Trophoblast cell (in vitro differentiated cells and primary cell): ENCODE results near the gene FHL3.

Experiments
- DNase-seq, 2 donors: peaks; one replicate each; pipeline ENCODE4 v3.0.0-alpha.2; 2016
- H2AFZ ChIP-seq: 2 replicates; pipeline ENCODE4 v1.6.1; 2013; ENCODE audit warnings: low read length, moderate library complexity, mild to moderate bottlenecking; ENCODE audit not compliant: insufficient read depth, poor library complexity
- H2AK5ac ChIP-seq: 2 replicates; pipeline ENCODE4 v1.6.1; 2013; ENCODE audit warnings: mild to moderate bottlenecking, low read length
- H2BK120ac ChIP-seq: 2 replicates; pipeline ENCODE4 v1.6.1; 2013; ENCODE audit warnings: low read length, mild to moderate bottlenecking, moderate library complexity; ENCODE audit not compliant: insufficient read depth, poor library complexity
- H2BK12ac ChIP-seq: 2 replicates; pipeline ENCODE4 v1.6.1; 2013; ENCODE audit warnings: mild to moderate bottlenecking, low read length, moderate library complexity
- H2BK5ac ChIP-seq: 2 replicates; pipeline ENCODE4 v1.6.1; 2013; ENCODE audit warnings: low read length, low read depth, moderate library complexity, mild to moderate bottlenecking; ENCODE audit not compliant: poor library complexity
- H3K14ac ChIP-seq: 2 replicates; pipeline ENCODE4 v1.6.1; 2013; ENCODE audit warnings: mild to moderate bottlenecking, low read length
- H3K18ac ChIP-seq: 2 replicates; pipeline ENCODE4 v1.6.1; 2013; ENCODE audit warnings: mild to moderate bottlenecking, low read length
- H3K23ac ChIP-seq: 2 replicates; pipeline ENCODE4 v1.6.1; 2013; ENCODE audit warnings: low read length
- H3K27ac ChIP-seq: 2 replicates; pipeline ENCODE4 v1.5.1; 2013; ENCODE audit warnings: low read depth, mild to moderate bottlenecking, inconsistent platforms, low read length, moderate library complexity
- H3K27me3 ChIP-seq: 2 replicates; pipeline ENCODE4 v1.6.1; 2013; ENCODE audit warnings: inconsistent platforms, mild to moderate bottlenecking, low read length, moderate library complexity; ENCODE audit not compliant: insufficient read depth
- H3K36me3 ChIP-seq, 2 experiments: 1 replicate in 1 of 2; 2 replicates in 1 of 2; pipeline ENCODE4 v1.6.1; 2013; ENCODE audit warnings: low read length in 2 of 2, mild to moderate bottlenecking in 2 of 2, moderate library complexity in 1 of 2; ENCODE audit not compliant: insufficient read depth in 2 of 2, control insufficient read depth in 1 of 2
- H3K4ac ChIP-seq: 2 replicates; pipeline ENCODE4 v1.6.1; 2013; ENCODE audit warnings: low read depth, mild to moderate bottlenecking, low read length, moderate library complexity
- H3K4me1 ChIP-seq, 2 experiments: 1 replicate in 1 of 2; 2 replicates in 1 of 2; pipeline ENCODE4 v1.6.1; 2013; ENCODE audit warnings: low read length in 2 of 2, mild to moderate bottlenecking in 2 of 2, moderate library complexity in 1 of 2; ENCODE audit not compliant: insufficient read depth in 2 of 2, control insufficient read depth in 1 of 2
- H3K4me2 ChIP-seq: 2 replicates; pipeline ENCODE4 v1.6.1; 2013; ENCODE audit warnings: inconsistent platforms, mild to moderate bottlenecking, low read length, moderate library complexity
- H3K4me3 ChIP-seq: 2 replicates; pipeline ENCODE4 v1.5.1; 2013; ENCODE audit warnings: mild to moderate bottlenecking, low read depth, low read length, inconsistent platforms
- H3K79me1 ChIP-seq: one replicate; pipeline ENCODE4 v1.6.1; 2013; ENCODE audit warnings: low read length
- H3K79me2 ChIP-seq: 2 replicates; pipeline ENCODE4 v1.6.1; 2013; ENCODE audit warnings: low read length, mild to moderate bottlenecking; ENCODE audit not compliant: control insufficient read depth, insufficient read depth, poor library complexity
- H3K9ac ChIP-seq: 2 replicates; pipeline ENCODE4 v1.6.1; 2013; ENCODE audit warnings: mild to moderate bottlenecking, low read length
- H3K9me3 ChIP-seq: 2 replicates; pipeline ENCODE4 v1.6.1; 2013; ENCODE audit warnings: low read depth, mild to moderate bottlenecking, control low read depth, inconsistent platforms, low read length; ENCODE audit not compliant: insufficient read depth
- H4K12ac ChIP-seq: 2 replicates; pipeline ENCODE4 v1.6.1; 2013; ENCODE audit warnings: low read depth, mild to moderate bottlenecking, low read length, moderate library complexity
- H4K8ac ChIP-seq: 2 replicates; pipeline ENCODE4 v1.6.1; 2013; ENCODE audit warnings: low read depth, mild to moderate bottlenecking, low read length, moderate library complexity
- H4K91ac ChIP-seq: one replicate; pipeline ENCODE4 v1.6.1; 2013; ENCODE audit warnings: low read depth, mild to moderate bottlenecking, low read length, moderate library complexity
- WGBS: extraction: QIAGEN DNeasy Blood & Tissue Kit; methylation state at CpG from one replicate; pipeline ENCODE4 v1.1.7; 2013; ENCODE audit warnings: missing lambda C conversion rate; ENCODE audit not compliant: insufficient read length, insufficient coverage; ENCODE audit errors: extremely low coverage; 5-methylcytosine and 5-hydroxymethylcytosine counted together

FHL3 gene

GRCh38 chr1:38029685-38030511 is 24.6 kb upstream of the FHL3 start:
- Histone ChIP-seq H3K23ac (no peak overlapping the region), H3K9me3 (no peaks in the 10 kb centered on the region), H3K14ac (peak overlapping the region; percentile 12), H4K12ac (peak overlapping the region; percentile 47), H2BK120ac (peak overlapping the region; percentile 59), H2AFZ (peak overlapping the region; percentile 40), H2BK5ac (peak overlapping the region; percentile 57), H3K4ac (no peak overlapping the region), H3K27me3 (no peaks in the 10 kb centered on the region), H3K27ac (no peak overlapping the region), H4K91ac (peak overlapping the region; percentile 72), H2BK12ac (peak overlapping the region; percentile 74), H3K4me3 (no peak overlapping the region), H3K9ac (no peak overlapping the region), H3K4me2 (peak overlapping the region; percentile 48), H2AK5ac (peak overlapping the region; percentile 90), H3K36me3 (peaks cover 14 to 19% of the 10 kb centered on the region in 2 experiments), H3K79me2 (no peaks in the 10 kb centered on the region), H3K4me1 (peaks cover 17 to 19% of the 10 kb centered on the region in 2 experiments), H3K18ac (peak overlapping the region; percentile 41), H3K79me1 (peaks cover 6% of the 10 kb centered on the region), H4K8ac (peak overlapping the region; percentile 14)
- no peak for DNase-seq
- whole genome bisulfite sequencing, result no CpG with 5 or more reads among the region's 12 CpGs

GRCh38 chr1:38029081-38029681 is 23.9 kb upstream of the FHL3 start:
- Histone ChIP-seq H4K8ac (peak overlapping the region; percentile 14), H3K79me1 (peaks cover 6% of the 10 kb centered on the region), H3K4me3 (no peak overlapping the region), H2AFZ (no peak overlapping the region), H2BK5ac (no peak overlapping the region), H4K91ac (peak overlapping the region; percentile 72), H2BK12ac (peak overlapping the region; percentile 74), H3K4me2 (no peak overlapping the region), H2AK5ac (peak overlapping the region; percentile 90), H3K27me3 (no peaks in the 10 kb centered on the region), H4K12ac (no peak overlapping the region), H3K14ac (peak overlapping the region; percentile 12), H2BK120ac (no peak overlapping the region), H3K9ac (no peak overlapping the region), H3K4ac (no peak overlapping the region), H3K36me3 (peaks cover 15 to 20% of the 10 kb centered on the region in 2 experiments), H3K18ac (peak overlapping the region; percentile 16), H3K79me2 (no peaks in the 10 kb centered on the region), H3K9me3 (no peaks in the 10 kb centered on the region), H3K4me1 (peaks cover 17 to 19% of the 10 kb centered on the region in 2 experiments), H3K27ac (no peak overlapping the region), H3K23ac (no peak overlapping the region)
- no CpG with 5 or more reads among the region's 23 CpGs for WGBS
- DNase-seq, result no peak

GRCh38 chr1:38028671-38029070 is 23.4 kb upstream of the FHL3 start:
- Histone ChIP-seq H3K23ac (no peak overlapping the region), H2BK5ac (no peak overlapping the region), H3K9ac (no peak overlapping the region), H4K8ac (no peak overlapping the region), H2BK120ac (no peak overlapping the region), H4K91ac (no peak overlapping the region), H3K9me3 (no peaks in the 10 kb centered on the region), H3K27ac (no peak overlapping the region), H3K36me3 (peaks cover 18 to 23% of the 10 kb centered on the region in 2 experiments), H2AFZ (no peak overlapping the region), H3K79me2 (no peaks in the 10 kb centered on the region), H3K79me1 (peaks cover 6% of the 10 kb centered on the region), H3K27me3 (no peaks in the 10 kb centered on the region), H3K4ac (no peak overlapping the region), H4K12ac (no peak overlapping the region), H3K18ac (no peak overlapping the region), H3K4me1 (peaks cover 17 to 19% of the 10 kb centered on the region in 2 experiments), H2BK12ac (no peak overlapping the region), H2AK5ac (no peak overlapping the region), H3K4me3 (no peak overlapping the region), H3K4me2 (no peak overlapping the region), H3K14ac (no peak overlapping the region)
- no peak for DNase-seq
- WGBS, result no CpG with 5 or more reads among the region's 2 CpGs

GRCh38 chr1:38028105-38028591 is 22.8 kb upstream of the FHL3 start:
- Histone ChIP-seq H3K9me3 (no peaks in the 10 kb centered on the region), H3K18ac (no peak overlapping the region), H3K14ac (no peak overlapping the region), H4K91ac (no peak overlapping the region), H3K27ac (no peak overlapping the region), H3K23ac (no peak overlapping the region), H2BK5ac (no peak overlapping the region), H2AK5ac (no peak overlapping the region), H3K9ac (no peak overlapping the region), H3K4me2 (no peak overlapping the region), H2BK120ac (no peak overlapping the region), H3K79me1 (peaks cover 6% of the 10 kb centered on the region), H4K12ac (no peak overlapping the region), H3K27me3 (no peaks in the 10 kb centered on the region), H4K8ac (no peak overlapping the region), H3K4ac (no peak overlapping the region), H2AFZ (no peak overlapping the region), H3K79me2 (no peaks in the 10 kb centered on the region), H3K4me1 (peaks cover 17 to 19% of the 10 kb centered on the region in 2 experiments), H3K36me3 (peaks cover 18 to 25% of the 10 kb centered on the region in 2 experiments), H3K4me3 (no peak overlapping the region), H2BK12ac (no peak overlapping the region)
- no CpG with 5 or more reads among the region's 3 CpGs for WGBS
- DNase-seq, result no peak
